Activated CD4-positive, alpha-beta T cell treated with anti-CD3 and anti-CD28 coated beads, Interleukin-2, amount 10 ng/mL, durations not matched to agents 7 days and 5 days (primary cell): ENCODE measurements around the gene PIK3IP1. TPM values are rescaled to one million over a fixed set of nuclear protein-coding genes. Genes with fewer than 3 reads are reported as not detected.

Experiments
- CTCF ChIA-PET: fragments of 350-600 bp; sonication (Branson Sonifier 250); formaldehyde crosslinking; loops from one replicate; lab custom pipeline; 2021; ENCODE audit warnings: antibody characterized with exemption; lab: Charles Lee
- POLR2A ChIA-PET: fragments of 350-600 bp; sonication (Branson Sonifier 250); formaldehyde crosslinking; loops from one replicate; lab custom pipeline; 2021; ENCODE audit warnings: antibody characterized with exemption; lab: Charles Lee
- DNase-seq: peaks from one replicate; pipeline ENCODE4 v3.0.0-alpha.2; 2020
- H3K27ac Mint-ChIP-seq: one replicate; pipeline ENCODE4 v1.8.0; 2021; ENCODE audit warnings: mild to moderate bottlenecking, moderate library complexity, mixed read lengths
- H3K27me3 Mint-ChIP-seq: one replicate; pipeline ENCODE4 v1.8.0; 2021; ENCODE audit warnings: mixed read lengths
- H3K36me3 Mint-ChIP-seq: one replicate; pipeline ENCODE4 v1.8.0; 2021; ENCODE audit warnings: low read depth, mixed read lengths
- H3K4me1 Mint-ChIP-seq: one replicate; pipeline ENCODE4 v1.8.0; 2021; ENCODE audit warnings: mixed read lengths
- H3K4me3 Mint-ChIP-seq: one replicate; pipeline ENCODE4 v1.8.0; 2021; ENCODE audit warnings: mild to moderate bottlenecking, moderate library complexity, mixed read lengths
- H3K9me3 Mint-ChIP-seq: one replicate; pipeline ENCODE4 v1.8.0; 2021; ENCODE audit warnings: mixed read lengths
- total RNA-seq, 2 experiments: library from RNA; stranded (reverse); gene quantifications; one replicate each; pipeline ENCODE4 v1.2.3, GENCODE V29; 2021

The PIK3IP1 gene
- total RNA-seq, 2 experiments from 2014 or later = 56.0 to 63.0 TPM

GRCh38 chr22:31284281-31285155 is 7.8 kb downstream of the PIK3IP1 start:
- Mint-ChIP-seq H3K27ac (peak overlapping the region; percentile 99), H3K4me3 (peak overlapping the region; percentile 99), H3K4me1 (peaks cover 87% of the 10 kb centered on the region), H3K9me3 (no peaks in the 10 kb centered on the region), H3K27me3 (no peaks in the 10 kb centered on the region), H3K36me3 (peaks cover 90% of the 10 kb centered on the region)
- no peak for DNase-seq
- POLR2A ChIA-PET = no interaction called here
- CTCF ChIA-PET = interaction anchor here (0.7 to 1.9 kb wide), 4 partner anchors 10 to 177 kb away, joined by 3 to 6 read pairs (median 3); partner anchors contain the start of gene SELENOM

DNA sequence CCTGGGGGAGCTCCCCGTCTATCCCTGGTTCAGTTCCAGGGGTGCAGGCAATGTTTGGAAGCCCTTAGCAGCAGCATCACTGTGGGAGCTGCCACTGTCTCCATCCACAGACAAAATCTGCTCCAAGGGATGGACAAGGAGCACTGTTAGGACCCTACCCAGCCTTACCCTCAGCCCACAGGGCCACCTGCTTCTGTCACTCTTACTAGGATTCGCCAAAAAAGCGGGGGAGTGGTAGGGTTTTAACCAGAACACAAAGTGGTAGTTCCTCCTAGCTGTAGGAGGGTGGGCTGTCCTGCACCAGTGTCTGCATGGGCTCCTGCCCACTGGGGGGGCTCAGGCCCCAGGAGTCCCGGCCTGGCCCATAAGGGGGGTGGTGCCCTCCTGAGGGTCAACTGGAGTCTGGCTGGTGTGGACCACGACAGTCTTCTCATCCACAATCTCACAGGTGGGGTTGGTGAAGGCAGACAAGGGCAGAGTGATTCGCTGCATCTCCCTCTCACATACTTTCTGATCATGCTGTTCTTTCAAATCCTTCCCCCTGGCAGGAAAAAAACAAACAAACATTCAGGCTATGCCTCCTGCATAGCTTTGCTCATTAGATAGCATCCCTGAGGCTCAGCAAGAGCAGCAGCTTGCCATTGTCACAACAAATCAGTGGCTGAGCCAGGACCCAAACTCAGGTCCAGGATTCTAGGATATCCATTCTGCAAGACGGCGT is 9.4 kb downstream of the PIK3IP1 start:
- no peaks in the 10 kb centered on the region for H3K9me3 Mint-ChIP-seq
- H3K36me3 Mint-ChIP-seq = peaks cover 89% of the 10 kb centered on the region
- POLR2A ChIA-PET = interaction anchor here (0.6 kb wide), 1 partner anchor 201 kb away, joined by 3 read pairs; no protein-coding TSS in a partner anchor
- H3K4me3 Mint-ChIP-seq = no peak overlapping the region
- peaks cover 87% of the 10 kb centered on the region for H3K4me1 Mint-ChIP-seq
- no peaks in the 10 kb centered on the region for H3K27me3 Mint-ChIP-seq
- no peak for DNase-seq
- H3K27ac Mint-ChIP-seq = peak overlapping the region; percentile 99
- CTCF ChIA-PET = interaction anchor here (0.6 to 2.6 kb wide), 2 partner anchors 10 to 27 kb away, joined by 3 to 13 read pairs; no protein-coding TSS in a partner anchor

- Mint-ChIP-seq H3K27ac (peak overlapping the region; percentile 99), H3K36me3 (peaks cover 89% of the 10 kb centered on the region), H3K4me3 (no peak overlapping the region), H3K4me1 (peaks cover 87% of the 10 kb centered on the region), H3K27me3 (no peaks in the 10 kb centered on the region), H3K9me3 (no peaks in the 10 kb centered on the region)
- POLR2A ChIA-PET = no interaction called here
- DNase-seq = no peak
- CTCF ChIA-PET = interaction anchor here (0.9 to 2.6 kb wide), 3 partner anchors 9 to 11 kb away, joined by 3 to 13 read pairs (median 5); no protein-coding TSS in a partner anchor
These were observed 10.6 kb downstream of the PIK3IP1 start for GRCh38 chr22:31281733-31282132.

DNA sequence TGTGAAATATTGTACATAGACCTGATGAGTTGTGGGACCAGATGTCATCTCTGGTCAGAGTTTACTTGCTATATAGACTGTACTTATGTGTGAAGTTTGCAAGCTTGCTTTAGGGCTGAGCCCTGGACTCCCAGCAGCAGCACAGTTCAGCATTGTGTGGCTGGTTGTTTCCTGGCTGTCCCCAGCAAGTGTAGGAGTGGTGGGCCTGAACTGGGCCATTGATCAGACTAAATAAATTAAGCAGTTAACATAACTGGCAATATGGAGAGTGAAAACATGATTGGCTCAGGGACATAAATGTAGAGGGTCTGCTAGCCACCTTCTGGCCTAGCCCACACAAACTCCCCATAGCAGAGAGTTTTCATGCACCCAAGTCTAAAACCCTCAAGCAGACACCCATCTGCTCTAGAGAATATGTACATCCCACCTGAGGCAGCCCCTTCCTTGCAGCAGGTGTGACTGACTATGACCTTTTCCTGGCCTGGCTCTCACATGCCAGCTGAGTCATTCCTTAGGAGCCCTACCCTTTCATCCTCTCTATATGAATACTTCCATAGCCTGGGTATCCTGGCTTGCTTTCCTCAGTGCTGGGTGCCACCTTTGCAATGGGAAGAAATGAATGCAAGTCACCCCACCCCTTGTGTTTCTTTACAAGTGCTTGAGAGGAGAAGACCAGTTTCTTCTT is 12.3 kb downstream of the PIK3IP1 start:
- no peak for DNase-seq
- H3K4me3 Mint-ChIP-seq = peak overlapping the region; percentile 47
- CTCF ChIA-PET = interaction anchor here (1.1 to 1.5 kb wide), 2 partner anchors 11 to 12 kb away, joined by 3 to 9 read pairs; partner anchors contain the start of gene PIK3IP1

DNA sequence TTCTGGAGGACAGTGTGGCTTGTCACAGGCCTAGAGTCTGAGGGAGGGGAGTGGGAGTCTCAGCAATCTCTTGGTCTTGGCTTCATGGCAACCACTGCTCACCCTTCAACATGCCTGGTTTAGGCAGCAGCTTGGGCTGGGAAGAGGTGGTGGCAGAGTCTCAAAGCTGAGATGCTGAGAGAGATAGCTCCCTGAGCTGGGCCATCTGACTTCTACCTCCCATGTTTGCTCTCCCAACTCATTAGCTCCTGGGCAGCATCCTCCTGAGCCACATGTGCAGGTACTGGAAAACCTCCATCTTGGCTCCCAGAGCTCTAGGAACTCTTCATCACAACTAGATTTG is 13.0 kb downstream of the PIK3IP1 start:
- Mint-ChIP-seq H3K4me3 (peak overlapping the region; percentile 47), H3K27ac (peak overlapping the region; percentile 99), H3K36me3 (peaks cover 83% of the 10 kb centered on the region)

More for the DNA sequence above, 12.3 kb downstream of the PIK3IP1 start:
- POLR2A ChIA-PET = interaction anchor here (0.5 to 0.6 kb wide), 2 partner anchors 59 to 113 kb away, joined by 3 to 6 read pairs; no protein-coding TSS in a partner anchor
- H3K9me3 Mint-ChIP-seq = no peaks in the 10 kb centered on the region
- peaks cover 79% of the 10 kb centered on the region for H3K4me1 Mint-ChIP-seq
- no peaks in the 10 kb centered on the region for H3K27me3 Mint-ChIP-seq
- peak overlapping the region; percentile 99 for H3K27ac Mint-ChIP-seq
- H3K36me3 Mint-ChIP-seq = peaks cover 85% of the 10 kb centered on the region

DNA sequence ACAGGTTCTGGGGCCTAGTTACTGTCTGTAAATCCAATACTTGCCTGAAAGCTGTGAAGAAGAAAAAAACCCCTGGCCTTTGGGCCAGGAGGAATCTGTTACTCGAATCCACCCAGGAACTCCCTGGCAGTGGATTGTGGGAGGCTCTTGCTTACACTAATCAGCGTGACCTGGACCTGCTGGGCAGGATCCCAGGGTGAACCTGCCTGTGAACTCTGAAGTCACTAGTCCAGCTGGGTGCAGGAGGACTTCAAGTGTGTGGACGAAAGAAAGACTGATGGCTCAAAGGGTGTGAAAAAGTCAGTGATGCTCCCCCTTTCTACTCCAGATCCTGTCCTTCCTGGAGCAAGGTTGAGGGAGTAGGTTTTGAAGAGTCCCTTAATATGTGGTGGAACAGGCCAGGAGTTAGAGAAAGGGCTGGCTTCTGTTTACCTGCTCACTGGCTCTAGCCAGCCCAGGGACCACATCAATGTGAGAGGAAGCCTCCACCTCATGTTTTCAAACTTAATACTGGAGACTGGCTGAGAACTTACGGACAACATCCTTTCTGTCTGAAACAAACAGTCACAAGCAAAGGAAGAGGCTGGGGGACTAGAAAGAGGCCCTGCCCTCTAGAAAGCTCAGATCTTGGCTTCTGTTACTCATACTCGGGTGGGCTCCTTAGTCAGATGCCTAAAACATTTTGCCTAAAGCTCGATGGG is 13.5 kb downstream of the PIK3IP1 start:
- ChIA-PET CTCF (interaction anchor here (0.6 to 2.0 kb wide), 8 partner anchors 10 to 480 kb away, joined by 3 to 9 read pairs (median 4); partner anchors contain the start of gene PIK3IP1), POLR2A (interaction anchor here (0.6 kb wide), 1 partner anchor 10 kb away, joined by 6 read pairs; no protein-coding TSS in a partner anchor)
- Mint-ChIP-seq H3K4me3 (peak overlapping the region; percentile 47), H3K4me1 (peaks cover 73% of the 10 kb centered on the region), H3K9me3 (no peaks in the 10 kb centered on the region), H3K27ac (peak overlapping the region; percentile 99), H3K36me3 (peaks cover 83% of the 10 kb centered on the region), H3K27me3 (no peaks in the 10 kb centered on the region)
- peak; percentile 70 for DNase-seq

More for the DNA sequence above, 13.0 kb downstream of the PIK3IP1 start:
- DNase-seq = no peak
- Mint-ChIP-seq H3K4me1 (peaks cover 76% of the 10 kb centered on the region), H3K9me3 (no peaks in the 10 kb centered on the region), H3K27me3 (no peaks in the 10 kb centered on the region)
- CTCF ChIA-PET = interaction anchor here (1.1 to 1.6 kb wide), 3 partner anchors 11 to 29 kb away, joined by 3 to 9 read pairs (median 7); partner anchors contain the start of gene PIK3IP1
- POLR2A ChIA-PET = interaction anchor here (0.5 to 0.6 kb wide), 3 partner anchors 10 to 112 kb away, joined by 3 to 6 read pairs (median 6); no protein-coding TSS in a partner anchor

DNA sequence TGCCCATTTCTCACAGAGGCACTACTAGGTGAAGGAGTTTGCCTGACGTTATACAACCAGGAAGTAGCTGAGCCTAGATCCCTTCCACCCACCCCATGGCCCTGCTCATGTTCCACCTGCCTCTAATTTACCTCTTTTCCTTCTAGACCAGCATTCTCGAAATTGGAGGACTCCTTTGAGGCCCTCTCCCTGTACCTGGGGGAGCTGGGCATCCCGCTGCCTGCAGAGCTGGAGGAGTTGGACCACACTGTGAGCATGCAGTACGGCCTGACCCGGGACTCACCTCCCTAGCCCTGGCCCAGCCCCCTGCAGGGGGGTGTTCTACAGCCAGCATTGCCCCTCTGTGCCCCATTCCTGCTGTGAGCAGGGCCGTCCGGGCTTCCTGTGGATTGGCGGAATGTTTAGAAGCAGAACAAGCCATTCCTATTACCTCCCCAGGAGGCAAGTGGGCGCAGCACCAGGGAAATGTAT is 14.1 kb downstream of the PIK3IP1 start:
- ChIA-PET CTCF (interaction anchor here (0.6 to 2.0 kb wide), 6 partner anchors 12 to 480 kb away, joined by 3 to 7 read pairs (median 4); partner anchors contain the start of gene PIK3IP1), POLR2A (no interaction called here)
- H3K4me3 Mint-ChIP-seq = peak overlapping the region; percentile 22
- no peaks in the 10 kb centered on the region for H3K9me3 Mint-ChIP-seq
- H3K27me3 Mint-ChIP-seq = no peaks in the 10 kb centered on the region
- H3K27ac Mint-ChIP-seq = peak overlapping the region; percentile 99
- no peak for DNase-seq
- H3K36me3 Mint-ChIP-seq = peaks cover 79% of the 10 kb centered on the region
- H3K4me1 Mint-ChIP-seq = peaks cover 68% of the 10 kb centered on the region

DNA sequence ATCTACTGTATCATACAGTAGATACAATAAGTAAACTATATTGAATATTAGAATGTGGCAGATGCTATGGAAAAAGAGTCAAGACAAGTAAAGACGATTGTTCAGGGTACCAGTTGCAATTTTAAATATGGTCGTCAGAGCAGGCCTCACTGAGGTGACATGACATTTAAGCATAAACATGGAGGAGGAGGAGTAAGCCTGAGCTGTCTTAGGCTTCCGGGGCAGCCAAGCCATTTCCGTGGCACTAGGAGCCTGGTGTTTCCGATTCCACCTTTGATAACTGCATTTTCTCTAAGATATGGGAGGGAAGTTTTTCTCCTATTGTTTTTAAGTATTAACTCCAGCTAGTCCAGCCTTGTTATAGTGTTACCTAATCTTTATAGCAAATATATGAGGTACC is 14.5 kb downstream of the PIK3IP1 start:
- POLR2A ChIA-PET = no interaction called here
- no peak for DNase-seq
- peak overlapping the region; percentile 99 for H3K27ac Mint-ChIP-seq
- H3K36me3 Mint-ChIP-seq = peaks cover 79% of the 10 kb centered on the region
- peak overlapping the region; percentile 22 for H3K4me3 Mint-ChIP-seq
- H3K9me3 Mint-ChIP-seq = no peaks in the 10 kb centered on the region
- H3K4me1 Mint-ChIP-seq = peaks cover 68% of the 10 kb centered on the region
- CTCF ChIA-PET = interaction anchor here (0.7 to 2.0 kb wide), 5 partner anchors 12 to 1626 kb away, joined by 3 to 7 read pairs (median 4); partner anchors contain the start of gene PIK3IP1
- no peaks in the 10 kb centered on the region for H3K27me3 Mint-ChIP-seq

DNA sequence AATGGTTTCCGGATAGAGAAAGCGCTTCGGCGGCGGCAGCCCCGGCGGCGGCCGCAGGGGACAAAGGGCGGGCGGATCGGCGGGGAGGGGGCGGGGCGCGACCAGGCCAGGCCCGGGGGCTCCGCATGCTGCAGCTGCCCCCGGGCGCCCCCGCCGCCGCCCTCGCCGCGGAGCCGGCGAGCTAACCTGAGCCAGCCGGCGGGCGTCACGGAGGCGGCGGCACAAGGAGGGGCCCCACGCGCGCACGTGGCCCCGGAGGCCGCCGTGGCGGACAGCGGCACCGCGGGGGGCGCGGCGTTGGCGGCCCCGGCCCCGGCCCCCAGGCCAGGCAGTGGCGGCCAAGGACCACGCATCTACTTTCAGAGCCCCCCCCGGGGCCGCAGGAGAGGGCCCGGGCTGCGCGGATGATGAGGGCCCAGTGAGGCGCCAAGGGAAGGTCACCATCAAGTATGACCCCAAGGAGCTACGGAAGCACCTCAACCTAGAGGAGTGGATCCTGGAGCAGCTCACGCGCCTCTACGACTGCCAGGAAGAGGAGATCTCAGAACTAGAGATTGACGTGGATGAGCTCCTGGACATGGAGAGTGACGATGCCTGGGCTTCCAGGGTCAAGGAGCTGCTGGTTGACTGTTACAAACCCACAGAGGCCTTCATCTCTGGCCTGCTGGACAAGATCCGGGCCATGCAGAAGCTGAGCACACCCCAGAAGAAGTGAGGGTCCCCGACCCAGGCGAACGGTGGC is 15.7 kb downstream of the PIK3IP1 start:
- peaks cover 67% of the 10 kb centered on the region for H3K4me1 Mint-ChIP-seq
- CTCF ChIA-PET = interaction anchor here (0.6 to 2.0 kb wide), 3 partner anchors 13 to 118 kb away, joined by 4 to 7 read pairs (median 4); partner anchors contain the start of gene PIK3IP1
- H3K27ac Mint-ChIP-seq = no peak overlapping the region
- no peaks in the 10 kb centered on the region for H3K9me3 Mint-ChIP-seq
- H3K4me3 Mint-ChIP-seq = no peak overlapping the region
- peaks cover 71% of the 10 kb centered on the region for H3K36me3 Mint-ChIP-seq
- H3K27me3 Mint-ChIP-seq = no peaks in the 10 kb centered on the region
- POLR2A ChIA-PET = no interaction called here
- DNase-seq = no peak

DNA sequence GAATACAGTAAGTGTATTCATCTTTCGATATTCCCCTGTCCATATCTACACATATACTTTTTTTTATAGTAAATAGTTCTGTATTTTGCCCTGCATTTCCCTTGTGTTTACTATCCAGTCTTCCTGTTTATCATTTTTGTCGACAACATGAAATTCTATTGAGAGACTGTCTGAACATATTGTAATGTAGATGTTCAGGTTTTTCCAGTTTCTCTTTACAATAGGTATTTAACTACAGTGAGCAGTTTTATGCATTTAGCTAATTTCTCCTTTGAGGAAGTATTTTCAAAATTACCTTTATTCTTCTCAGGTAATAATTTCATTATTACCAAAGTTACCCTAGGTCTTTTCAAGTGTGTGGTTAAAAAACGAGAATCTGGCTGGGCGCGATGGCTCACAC is 16.7 kb downstream of the PIK3IP1 start:
- peaks cover 63% of the 10 kb centered on the region for H3K4me1 Mint-ChIP-seq
- no peaks in the 10 kb centered on the region for H3K9me3 Mint-ChIP-seq
- POLR2A ChIA-PET = no interaction called here
- DNase-seq = no peak
- peaks cover 65% of the 10 kb centered on the region for H3K36me3 Mint-ChIP-seq
- H3K27ac Mint-ChIP-seq = peak overlapping the region; percentile 63
- CTCF ChIA-PET = interaction anchor here (0.7 to 1.4 kb wide), 3 partner anchors 9 to 27 kb away, joined by 3 to 6 read pairs (median 3); no protein-coding TSS in a partner anchor
- H3K4me3 Mint-ChIP-seq = no peak overlapping the region
- no peaks in the 10 kb centered on the region for H3K27me3 Mint-ChIP-seq
